Stimulated activated CD4-positive, alpha-beta T cell treated with anti-CD3 and anti-CD28 coated beads, Interleukin-12 subunit alpha, Interleukin-12 subunit beta, amount 100 ng/mL, for 4 hours (primary cell): ENCODE data around the gene DPY19L3.
"Not testable (repeated sequence)": the region's sequence is repeated elsewhere in the genome, so short reads cannot be mapped to it uniquely, and the experiment has no call there.

Experiments
- DNase-seq: peaks from one replicate; pipeline ENCODE4 v3.0.0-alpha.2; 2020

DPY19L3 gene

GRCh38 chr19:32397671-32398101 is 7.9 kb upstream of the DPY19L3 start:
- DNase-seq = no peak

- DNase-seq = no peak
Observed at GRCh38 chr19:32401992-32402391, 3.6 kb upstream of the DPY19L3 start.

GRCh38 chr19:32403291-32403995 is 2.1 kb upstream of the DPY19L3 start:
- no peak for DNase-seq

GRCh38 chr19:32404213-32404932 is 1.2 kb upstream of the DPY19L3 start:
- no peak for DNase-seq

- DNase-seq = peak; percentile 37
Observed at GRCh38 chr19:32404933-32405430, 588 bp upstream of the DPY19L3 start.

- no peak for DNase-seq
Observed at GRCh38 chr19:32406161-32407003, 812 bp downstream of the DPY19L3 start.

GRCh38 chr19:32407004-32407992 is 1.7 kb downstream of the DPY19L3 start:
- DNase-seq = no peak

- no peak for DNase-seq
Observed at GRCh38 chr19:32415246-32415645, 9.7 kb downstream of the DPY19L3 start.

GRCh38 chr19:32415669-32416068 is 10.1 kb downstream of the DPY19L3 start:
- DNase-seq = no peak

- no peak for DNase-seq
Observed at GRCh38 chr19:32416749-32417456, 11.3 kb downstream of the DPY19L3 start.

GRCh38 chr19:32418155-32418554 is 12.6 kb downstream of the DPY19L3 start:
- DNase-seq = no peak

- DNase-seq = no peak
Observed at GRCh38 chr19:32421589-32422361, 16.2 kb downstream of the DPY19L3 start.

- DNase-seq = no peak
Observed at GRCh38 chr19:32422435-32422834, 16.9 kb downstream of the DPY19L3 start.

GRCh38 chr19:32423944-32424343 is 18.4 kb downstream of the DPY19L3 start:
- DNase-seq = not testable (repeated sequence)

- DNase-seq = no peak
Observed at GRCh38 chr19:32427536-32427935, 22.0 kb downstream of the DPY19L3 start.

- DNase-seq = no peak
Observed at GRCh38 chr19:32436692-32437091, 31.1 kb downstream of the DPY19L3 start.

GRCh38 chr19:32437096-32437495 is 31.5 kb downstream of the DPY19L3 start:
- DNase-seq = no peak

- no peak for DNase-seq
Observed at GRCh38 chr19:32438751-32439150, 33.2 kb downstream of the DPY19L3 start.

- no peak for DNase-seq
Observed at GRCh38 chr19:32442650-32443049, 37.1 kb downstream of the DPY19L3 start.

- DNase-seq = not testable (repeated sequence)
Observed at GRCh38 chr19:32447534-32447933, 42.0 kb downstream of the DPY19L3 start.

- no peak for DNase-seq
Observed at GRCh38 chr19:32448026-32448425, 42.5 kb downstream of the DPY19L3 start.
